GM18526 (cell line): ENCODE results near the gene ABHD12.

Source experiments
- POLR2A ChIP-seq: IDR thresholded peaks from 3 replicates; pipeline ENCODE4 v1.6.1; 2011; ENCODE audit not compliant: insufficient read length; ENCODE audit errors: extremely low read depth

ABHD12 gene

GRCh38 chr20:25259788-25260254, 130.8 kb downstream of the ABHD12 start:
- TF ChIP-seq POLR2A, result no peak

- no peak for TF ChIP-seq POLR2A
These were observed 131.3 kb downstream of the ABHD12 start for GRCh38 chr20:25259358-25259757.

GRCh38 chr20:25258828-25259227, 131.8 kb downstream of the ABHD12 start:
- TF ChIP-seq POLR2A, result no peak

GRCh38 chr20:25258476-25258805, 132.2 kb downstream of the ABHD12 start:
- no peak for TF ChIP-seq POLR2A

GRCh38 chr20:25257756-25258475, 132.7 kb downstream of the ABHD12 start:
- no peak for TF ChIP-seq POLR2A

- no peak for TF ChIP-seq POLR2A
These were observed 133.5 kb downstream of the ABHD12 start for GRCh38 chr20:25257130-25257529.

GRCh38 chr20:25256226-25256859, 134.3 kb downstream of the ABHD12 start:
- TF ChIP-seq POLR2A, result no peak

- TF ChIP-seq POLR2A, result no peak
These were observed 135.5 kb downstream of the ABHD12 start for GRCh38 chr20:25254986-25255680.

- TF ChIP-seq POLR2A, result no peak
These were observed 136.1 kb downstream of the ABHD12 start for GRCh38 chr20:25254571-25254970.

- no peak for TF ChIP-seq POLR2A
These were observed 136.9 kb downstream of the ABHD12 start for GRCh38 chr20:25253606-25254275.

- no peak for TF ChIP-seq POLR2A
These were observed 137.8 kb downstream of the ABHD12 start for GRCh38 chr20:25252686-25253421.

GRCh38 chr20:25252230-25252651, 138.4 kb downstream of the ABHD12 start:
- TF ChIP-seq POLR2A, result no peak

- no peak for TF ChIP-seq POLR2A
These were observed 139.1 kb downstream of the ABHD12 start for GRCh38 chr20:25251558-25251957.

GRCh38 chr20:25251019-25251418, 139.6 kb downstream of the ABHD12 start:
- no peak for TF ChIP-seq POLR2A

- TF ChIP-seq POLR2A, result no peak
These were observed 140.1 kb downstream of the ABHD12 start for GRCh38 chr20:25250508-25250907.
